GM21825 (cell line): ENCODE measurements around the gene SMARCC2.
"Not testable (repeated sequence)": the region's sequence is repeated elsewhere in the genome, so short reads cannot be mapped to it uniquely, and the experiment has no call there.

Source experiments
- ATAC-seq: cut with Tn5 transposase; IDR thresholded peaks from one replicate; pipeline ENCODE4 v1.9.1; 2021; ENCODE audit warnings: mild to moderate bottlenecking, moderate library complexity; ENCODE audit not compliant: unreplicated experiment

SMARCC2 gene

DNA sequence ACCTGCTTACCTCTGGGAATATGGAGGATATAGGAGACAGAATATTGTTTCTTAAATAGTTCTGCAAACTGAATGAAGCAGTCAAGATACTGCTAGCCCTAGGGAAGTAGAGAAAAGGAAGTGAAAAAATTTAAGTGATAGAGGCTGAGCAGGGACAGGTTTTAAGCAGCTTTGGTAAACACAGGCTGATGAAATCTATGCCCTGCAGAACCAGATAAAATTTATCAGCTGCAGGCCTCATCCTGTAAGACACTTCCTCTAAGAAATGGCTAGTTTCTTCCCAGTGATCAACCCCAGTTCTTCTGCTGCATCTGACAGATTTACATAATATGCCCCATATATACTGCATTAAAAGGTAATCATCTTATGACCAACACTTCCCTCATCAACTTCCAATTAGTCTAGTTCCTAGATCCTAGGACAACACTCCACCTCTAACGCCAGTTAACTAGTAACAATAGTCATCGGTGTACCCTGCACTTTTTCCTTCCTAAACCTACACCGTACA, 62.5 kb downstream of the SMARCC2 start:
- ATAC-seq = no peak

DNA sequence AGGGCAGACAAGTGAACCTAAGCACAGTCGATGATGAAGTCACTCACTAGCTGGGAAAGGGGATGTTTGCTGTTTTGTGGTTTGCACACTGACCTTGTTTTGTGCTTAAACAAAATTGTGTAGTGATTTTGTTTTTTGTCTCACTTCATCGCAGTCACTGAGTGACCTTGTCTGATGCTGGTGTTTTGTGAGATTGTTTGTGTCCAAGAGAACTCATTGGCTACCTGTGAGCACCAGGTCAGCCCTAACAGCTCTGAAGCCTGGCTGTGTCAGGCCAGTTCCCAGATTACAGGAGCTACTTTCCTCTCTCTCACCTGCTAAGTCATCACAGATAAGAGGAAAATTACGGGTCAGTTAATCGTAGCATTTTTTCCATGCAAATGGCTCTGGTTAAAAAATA, 65.2 kb downstream of the SMARCC2 start:
- ATAC-seq = no peak

DNA sequence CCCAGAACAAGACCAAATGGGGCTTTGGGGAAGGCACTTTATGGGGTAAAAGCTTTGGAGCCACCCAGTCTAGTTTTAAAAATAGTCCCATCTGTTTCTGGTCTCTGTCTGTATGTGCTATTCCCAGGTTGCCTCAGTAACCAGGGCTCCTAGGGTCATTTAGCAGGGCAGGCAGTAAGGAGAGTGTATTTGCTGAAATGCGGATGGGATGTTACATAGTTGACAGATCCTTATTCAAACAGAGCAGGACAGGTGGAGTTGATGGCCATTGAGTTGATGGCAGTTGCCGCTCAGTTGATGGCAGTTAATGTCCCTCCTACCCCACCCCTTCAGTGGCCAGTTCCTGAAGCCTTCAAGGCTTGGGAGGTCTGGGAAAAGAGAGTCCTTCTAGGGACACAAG, 66.6 kb downstream of the SMARCC2 start:
- no peak for ATAC-seq

DNA sequence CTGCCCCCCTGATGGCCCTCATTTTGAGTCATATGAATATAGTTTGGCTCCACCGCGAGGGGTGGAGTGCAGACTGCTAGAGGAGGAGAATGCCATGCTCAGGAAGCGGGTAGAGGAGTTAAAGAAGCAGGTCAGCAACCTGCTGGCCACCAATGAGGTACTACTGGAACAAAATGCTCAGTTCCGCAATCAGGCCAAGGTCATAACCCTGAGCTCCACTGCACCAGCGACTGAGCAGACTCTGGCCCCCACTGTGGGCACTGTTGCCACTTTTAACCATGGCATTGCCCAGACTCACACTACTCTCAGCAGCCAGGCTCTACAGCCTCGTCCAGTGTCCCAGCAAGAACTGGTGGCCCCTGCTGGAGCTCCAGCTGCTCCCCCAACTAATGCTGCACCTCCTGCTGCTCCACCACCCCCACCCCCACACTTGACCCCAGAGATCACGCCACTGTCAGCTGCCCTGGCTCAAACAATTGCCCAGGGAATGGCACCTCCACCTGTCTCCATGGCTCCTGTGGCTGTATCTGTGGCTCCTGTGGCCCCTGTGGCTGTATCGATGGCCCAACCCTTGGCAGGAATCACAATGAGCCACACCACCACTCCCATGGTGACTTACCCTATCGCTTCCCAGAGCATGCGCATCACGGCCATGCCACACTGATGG, 67.9 kb downstream of the SMARCC2 start:
- no peak for ATAC-seq

DNA sequence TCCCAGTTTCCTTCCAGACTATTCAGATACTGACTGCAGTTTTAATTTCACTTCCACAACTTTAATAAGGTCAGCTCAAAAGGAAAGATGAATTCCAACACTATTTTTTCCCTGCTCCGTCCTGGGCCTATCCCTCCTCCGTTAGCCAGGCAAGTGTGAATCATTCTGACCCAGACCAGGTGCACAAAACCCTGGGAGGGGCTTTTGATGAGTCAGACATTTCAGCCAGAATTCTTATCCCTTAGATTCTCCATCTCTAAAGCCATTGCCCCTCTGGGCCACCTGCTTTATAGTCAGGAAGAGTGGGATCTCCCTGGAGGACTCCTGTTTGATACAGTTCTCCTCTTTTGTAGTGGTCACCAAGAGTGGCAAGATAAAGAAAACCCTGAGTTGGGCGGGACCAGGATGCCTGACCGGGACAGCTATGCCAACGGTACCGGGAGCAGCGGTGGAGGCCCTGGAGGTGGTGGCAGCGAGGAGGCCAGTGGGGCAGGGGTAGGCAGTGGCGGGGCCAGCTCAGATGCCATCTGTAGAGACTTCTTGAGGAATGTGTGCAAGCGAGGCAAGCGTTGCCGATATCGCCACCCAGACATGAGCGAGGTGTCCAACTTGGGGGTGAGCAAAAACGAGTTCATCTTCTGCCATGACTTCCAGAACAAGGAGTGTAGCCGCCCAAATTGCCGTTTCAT, 69.0 kb downstream of the SMARCC2 start:
- no peak for ATAC-seq

DNA sequence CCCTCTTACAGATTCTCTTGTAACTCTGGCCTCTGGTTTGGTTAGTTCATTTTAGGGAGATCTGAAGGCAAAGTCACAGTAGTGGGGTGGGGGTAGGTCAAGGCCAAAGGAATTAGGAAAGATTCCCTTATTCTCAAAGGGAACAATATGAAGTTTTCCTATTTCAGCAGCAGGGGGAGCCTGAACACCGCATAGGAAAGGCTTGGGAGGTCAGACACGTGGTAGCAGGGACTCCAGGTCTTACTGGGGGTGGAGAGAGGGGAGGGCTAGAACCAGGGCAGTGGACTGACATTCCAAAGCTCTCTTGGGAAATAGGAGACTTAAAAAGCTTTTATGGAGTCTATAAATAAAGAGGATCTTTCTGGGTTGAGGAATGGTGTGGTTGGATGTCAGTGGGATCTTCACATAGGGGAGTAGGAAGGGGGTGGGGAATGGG, 69.9 kb downstream of the SMARCC2 start:
- no peak for ATAC-seq

DNA sequence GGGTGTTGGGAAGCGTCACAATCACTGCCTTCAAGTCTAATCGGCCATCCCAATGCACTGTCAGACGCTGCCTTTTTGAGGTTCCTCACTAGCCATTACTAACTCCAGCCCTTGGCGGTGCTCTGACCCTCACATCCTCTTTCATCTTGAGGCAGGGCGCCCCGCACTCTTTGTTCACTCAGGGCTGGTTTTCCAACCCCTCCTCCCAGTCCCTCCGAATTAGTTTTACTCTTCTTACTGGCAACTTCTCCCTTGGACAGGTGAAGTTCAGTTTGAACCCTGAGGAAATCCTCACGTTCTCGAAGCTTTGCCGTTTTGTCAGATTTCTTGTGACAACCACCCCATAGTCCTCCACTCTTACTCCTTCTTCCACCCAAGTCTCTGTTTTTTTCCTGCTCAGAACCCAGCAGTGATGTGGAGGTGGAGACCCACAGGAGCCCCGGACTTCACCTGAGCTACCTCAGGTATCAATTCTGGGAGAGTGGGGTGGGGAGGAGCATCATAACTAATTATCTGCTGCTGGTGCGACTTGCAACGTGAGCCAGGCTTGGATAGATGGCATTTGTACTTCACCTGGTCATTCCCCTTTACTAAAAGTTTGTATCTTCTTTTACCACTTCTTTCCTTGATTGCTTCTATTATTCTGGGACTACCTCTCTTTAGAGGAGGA, 70.5 kb downstream of the SMARCC2 start:
- peak; percentile 7 for ATAC-seq

DNA sequence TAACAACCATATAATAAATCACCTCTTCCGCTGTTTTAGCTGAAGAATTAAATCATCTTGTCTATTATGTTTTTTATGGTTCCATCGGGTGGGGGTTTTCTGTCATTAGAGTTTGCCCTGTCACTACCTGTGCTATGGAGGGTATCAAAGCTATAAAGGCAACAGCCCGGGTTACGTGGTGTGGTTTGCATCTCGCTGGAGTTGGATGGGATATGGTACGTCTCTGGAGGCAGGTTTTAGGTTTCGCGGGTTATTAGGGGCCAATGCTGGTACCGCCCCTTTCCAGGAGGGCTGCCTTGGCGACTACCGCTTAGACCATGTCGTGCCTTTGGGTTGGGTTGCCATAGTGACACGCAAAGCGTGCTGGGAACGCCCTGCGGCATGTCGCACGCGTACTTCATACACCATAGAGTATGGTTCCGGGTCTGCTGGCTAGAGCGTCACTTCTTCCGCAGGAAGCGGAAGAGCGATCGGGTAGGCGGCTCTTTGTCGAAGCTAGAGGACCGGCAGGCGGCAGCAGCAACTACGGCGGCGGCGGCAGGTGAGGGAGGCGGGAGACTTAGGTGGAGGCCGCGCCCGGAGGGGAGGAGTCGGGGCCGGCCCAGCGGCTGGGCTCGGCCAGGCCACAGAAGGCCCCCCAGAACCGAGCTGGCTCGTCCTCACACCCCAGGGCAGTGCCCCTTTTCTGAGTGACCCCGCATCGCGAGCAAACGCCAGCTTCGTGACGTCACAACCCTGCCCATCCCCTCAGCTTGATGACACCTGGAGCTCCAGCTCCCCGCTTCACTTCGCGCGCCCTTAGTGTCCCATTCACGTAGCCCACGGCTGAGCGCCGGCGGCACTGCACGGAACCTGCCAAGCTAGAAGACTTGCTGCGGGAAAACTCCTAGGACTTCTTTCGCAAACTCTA, 71.2 kb downstream of the SMARCC2 start, which contains the start of gene ZC3H10:
Gene ZC3H10, plus strand, starts transcription at position 489 of the 910 bp plus-strand sequence. CDS start 2,297 bp downstream, outside the sequence.
- ATAC-seq = peak; percentile 80

DNA sequence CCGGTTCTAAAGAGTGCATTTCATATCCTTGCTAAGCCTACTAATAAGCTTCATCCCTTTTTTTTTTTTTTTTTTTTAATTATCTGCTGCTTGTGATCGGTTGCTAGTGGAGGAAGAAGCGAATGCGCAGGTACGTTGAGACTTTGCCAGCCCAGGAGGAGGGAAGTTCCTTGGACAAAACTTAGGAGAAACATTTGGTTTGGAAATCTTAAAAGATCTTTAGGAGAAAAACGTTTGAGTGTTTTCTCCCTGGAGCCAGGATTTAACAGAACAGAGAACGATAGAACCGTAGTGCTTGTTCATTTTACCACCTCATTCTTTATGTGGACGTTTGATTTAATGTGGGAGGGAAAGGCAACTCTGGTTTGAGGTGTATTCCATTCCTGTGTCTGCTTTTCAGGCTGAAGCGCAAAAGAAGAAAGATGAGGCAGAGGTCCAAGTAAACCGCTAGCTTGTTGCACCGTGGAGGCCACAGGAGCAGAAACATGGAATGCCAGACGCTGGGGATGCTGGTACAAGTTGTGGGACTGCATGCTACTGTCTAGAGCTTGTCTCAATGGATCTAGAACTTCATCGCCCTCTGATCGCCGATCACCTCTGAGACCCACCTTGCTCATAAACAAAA, 72.1 kb downstream of the SMARCC2 start:
- ATAC-seq = not testable (repeated sequence)

DNA sequence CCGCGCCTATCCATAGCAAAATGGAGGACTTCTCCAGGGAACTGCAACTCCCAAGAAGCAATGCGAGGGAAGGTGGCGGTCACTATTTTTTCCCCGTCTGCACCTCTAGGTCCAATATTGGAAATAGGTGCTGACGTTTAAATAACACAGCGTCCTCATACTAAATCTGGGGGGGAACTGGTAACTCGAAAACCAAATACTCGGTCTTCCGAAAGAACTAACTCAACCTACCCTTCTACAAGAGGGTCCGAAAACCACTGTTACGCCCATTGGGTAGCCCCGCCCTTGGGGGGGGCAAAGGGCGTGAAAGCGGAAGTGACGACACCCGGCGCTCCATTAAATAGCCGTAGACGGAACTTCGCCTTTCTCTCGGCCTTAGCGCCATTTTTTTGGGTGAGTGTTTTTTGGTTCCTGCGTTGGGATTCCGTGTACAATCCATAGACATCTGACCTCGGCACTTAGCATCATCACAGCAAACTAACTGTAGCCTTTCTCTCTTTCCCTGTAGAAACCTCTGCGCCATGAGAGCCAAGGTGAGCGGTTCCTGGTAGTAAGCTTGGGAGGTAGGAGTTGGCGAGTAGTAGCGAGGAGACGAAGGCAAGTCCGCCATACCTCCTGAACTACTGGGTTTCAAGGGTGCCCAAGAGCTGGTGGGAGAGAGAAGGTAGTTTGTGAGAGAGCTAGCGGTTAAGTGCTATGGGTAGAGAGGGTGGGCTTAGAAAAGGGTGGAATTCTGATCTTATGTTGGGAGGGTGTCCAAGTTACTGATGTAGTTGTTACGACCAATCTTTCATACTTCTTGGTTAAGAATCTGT, 72.8 kb downstream of the SMARCC2 start, which contains the start of gene RPL41:
Gene RPL41, plus strand, starts transcription at position 367 of the 815 bp plus-strand sequence.
- ATAC-seq = peak; percentile 42

DNA sequence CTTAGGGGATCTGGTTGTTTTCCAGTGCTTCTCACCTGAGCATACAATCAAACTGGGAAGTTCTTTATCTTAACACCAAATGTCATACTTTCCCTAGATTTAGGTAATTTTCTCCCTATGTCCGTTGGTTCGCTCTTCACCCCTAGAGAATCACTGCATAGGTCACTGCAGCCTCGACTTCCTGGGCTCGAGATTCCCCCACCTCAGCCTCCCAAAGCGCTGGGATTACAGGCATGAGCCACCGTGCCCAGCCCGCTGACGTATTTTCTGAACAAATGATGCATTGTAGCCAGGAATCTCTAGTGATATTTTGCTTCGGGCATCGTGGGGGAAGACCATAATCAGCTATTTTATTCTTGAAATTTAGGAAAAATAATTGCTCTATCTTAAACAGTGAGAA, 74.0 kb downstream of the SMARCC2 start:
- no peak for ATAC-seq

DNA sequence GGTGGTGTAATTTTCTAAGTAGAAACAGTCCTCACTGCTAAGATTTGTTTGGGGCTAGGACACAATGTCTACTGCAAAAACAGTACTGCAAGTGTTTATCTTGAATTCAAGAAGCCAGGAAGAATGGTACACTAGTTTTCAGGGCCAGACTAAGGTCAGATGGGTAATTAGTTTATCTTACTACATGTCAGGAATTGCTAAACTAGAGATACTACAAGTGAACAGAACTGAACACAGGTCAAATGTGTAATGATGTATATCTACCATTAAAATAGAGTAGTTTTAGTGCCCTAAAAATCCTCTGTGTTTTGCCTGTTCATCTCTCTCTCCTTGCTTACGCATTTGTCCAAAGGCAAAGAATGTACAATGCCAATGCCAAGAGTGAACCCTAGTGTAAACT, 75.2 kb downstream of the SMARCC2 start:
- no peak for ATAC-seq
